Globus pallidus (tissue), 1 donor: Measurements from ENCODE around the gene ANKRD53.
"Not testable (repeated sequence)": the region's sequence is repeated elsewhere in the genome, so short reads cannot be mapped to it uniquely, and the experiment has no call there.

Experiments
- DNase-seq: peaks from one replicate; pipeline ENCODE4 v3.0.0-alpha.2; 2015; ENCODE audit warnings: low spot score

ANKRD53 gene

DNA sequence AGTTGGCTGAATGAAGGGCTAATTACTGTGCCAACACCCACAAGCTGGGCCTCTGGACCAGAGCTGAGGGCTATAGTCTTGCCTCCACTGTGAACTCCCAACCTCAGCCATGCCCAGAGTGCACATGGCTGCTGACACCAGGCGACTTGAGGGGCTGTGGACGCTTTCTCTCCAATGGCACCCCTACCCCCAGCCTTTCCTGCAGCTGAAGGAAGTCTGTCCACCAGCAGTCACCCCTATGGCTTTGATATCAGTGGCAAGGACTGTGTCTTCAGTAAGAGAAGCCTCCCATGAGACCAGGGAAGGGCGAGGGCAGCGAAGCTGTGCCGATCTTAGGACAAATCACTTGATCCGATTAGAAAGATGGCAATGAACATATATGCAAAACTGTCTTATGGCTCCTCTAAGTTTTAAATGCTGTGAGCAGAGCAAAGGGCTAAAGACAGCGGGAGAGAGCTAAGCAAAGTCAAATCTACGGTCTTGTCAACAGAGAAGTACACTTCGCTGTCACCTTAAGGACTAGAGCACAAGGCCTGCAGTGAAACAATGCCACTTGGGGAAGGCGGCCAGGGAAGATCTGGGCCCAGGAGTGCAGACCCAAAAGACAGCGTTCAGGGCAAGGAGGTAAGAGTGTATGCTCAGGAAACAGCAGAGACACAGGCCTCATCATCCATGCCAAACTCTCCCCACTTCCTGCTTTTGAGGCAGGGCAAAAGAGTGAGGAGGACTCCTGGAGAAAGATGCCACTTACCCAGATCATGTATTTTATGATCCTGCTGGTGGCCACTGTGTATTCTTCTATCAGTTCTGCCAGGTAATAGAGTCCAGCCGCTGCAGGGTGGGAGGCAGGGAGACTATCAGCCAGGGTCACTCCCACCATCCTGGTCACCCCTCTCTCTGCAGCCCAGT is 14.8 kb downstream of the ANKRD53 start:
- no peak for DNase-seq

DNA sequence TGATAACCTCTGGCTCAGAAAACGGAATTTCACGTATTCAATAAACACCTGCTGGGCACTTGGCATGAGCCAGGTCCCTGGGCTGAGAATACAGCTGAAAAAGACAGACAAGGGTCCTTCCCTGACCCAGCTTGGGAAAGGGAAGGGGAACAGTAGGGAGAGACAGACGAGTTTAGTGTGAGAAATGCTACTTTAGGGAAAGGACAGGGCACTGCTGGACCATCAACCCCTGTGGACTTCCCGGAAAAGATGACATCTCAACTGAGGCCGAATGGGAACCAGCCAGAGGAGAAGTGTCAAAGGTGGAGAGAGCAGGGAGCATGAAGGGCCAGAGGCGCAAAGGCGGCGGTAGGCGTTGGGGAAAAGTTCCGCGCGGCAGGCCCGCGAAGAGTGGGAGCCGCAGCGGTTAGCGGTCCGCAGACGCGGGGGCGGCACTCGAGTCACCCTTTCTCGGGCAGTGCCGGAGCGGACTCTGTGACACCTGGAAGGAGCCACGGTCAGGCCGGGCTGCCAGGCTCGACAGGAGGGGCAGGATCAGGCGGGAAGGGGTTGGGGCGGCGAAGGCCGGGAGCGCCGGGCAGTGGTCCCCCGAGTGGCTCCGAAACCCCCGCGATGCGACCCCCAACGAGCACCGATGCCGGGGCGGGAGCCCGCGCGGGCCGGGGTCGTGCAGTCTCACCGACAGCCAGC is 15.7 kb downstream of the ANKRD53 start:
- no peak for DNase-seq

DNA sequence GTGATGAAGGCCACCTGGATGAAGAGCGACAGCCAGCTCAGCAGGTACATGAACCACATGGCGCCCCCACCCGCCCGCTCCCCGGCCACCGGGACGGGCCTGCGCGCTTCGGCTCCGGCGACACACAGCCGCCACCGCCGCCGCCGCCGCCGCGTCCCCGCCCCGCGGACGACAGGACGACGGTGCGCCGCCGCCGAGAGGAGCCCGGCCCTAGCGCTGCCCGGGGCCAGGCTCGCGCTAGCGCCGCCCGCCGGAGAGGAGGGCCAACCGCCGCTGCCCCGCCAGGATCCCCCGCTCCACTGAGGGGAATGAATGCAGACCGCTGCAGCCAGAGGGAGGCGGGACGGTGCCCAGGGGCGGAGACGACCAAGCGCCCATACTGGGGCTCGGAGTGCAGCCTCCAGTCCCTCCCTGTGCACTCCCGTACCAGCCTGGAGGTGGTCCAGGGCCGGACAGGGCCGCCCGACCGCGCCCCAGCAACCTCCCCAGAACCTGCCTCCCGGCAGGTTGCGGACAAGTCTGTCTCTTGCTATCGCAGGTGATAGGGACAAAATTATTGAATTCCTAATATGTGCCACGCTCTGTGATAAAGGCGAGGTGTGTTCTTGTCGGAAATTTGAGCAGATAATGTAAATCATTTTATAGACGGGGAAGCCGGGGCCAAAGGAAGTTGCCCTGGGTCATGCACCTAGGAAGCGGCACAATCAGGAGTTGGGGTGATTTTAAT is 16.4 kb downstream of the ANKRD53 start, which contains the start of gene TEX261:
Gene TEX261, minus strand, starts transcription at position 175 of the 727 bp plus-strand sequence. Its CDS starts 116 bp downstream, at position 59.
- peak; percentile 81 for DNase-seq

DNA sequence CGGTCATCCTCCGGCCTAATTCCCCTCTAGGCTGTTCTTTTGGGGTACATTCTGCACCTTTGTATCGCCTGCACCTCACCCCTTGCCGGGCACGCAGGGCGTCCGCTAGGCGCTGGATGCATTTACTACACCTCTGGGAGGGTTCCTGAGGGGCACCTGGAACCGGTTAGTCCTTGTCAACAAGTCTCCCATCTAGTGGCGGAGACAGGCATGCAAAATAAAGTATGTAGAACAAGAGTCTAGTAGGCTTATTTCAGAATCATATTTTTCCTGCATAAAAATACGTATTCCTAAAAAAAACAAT is 16.9 kb downstream of the ANKRD53 start:
- no peak for DNase-seq

DNA sequence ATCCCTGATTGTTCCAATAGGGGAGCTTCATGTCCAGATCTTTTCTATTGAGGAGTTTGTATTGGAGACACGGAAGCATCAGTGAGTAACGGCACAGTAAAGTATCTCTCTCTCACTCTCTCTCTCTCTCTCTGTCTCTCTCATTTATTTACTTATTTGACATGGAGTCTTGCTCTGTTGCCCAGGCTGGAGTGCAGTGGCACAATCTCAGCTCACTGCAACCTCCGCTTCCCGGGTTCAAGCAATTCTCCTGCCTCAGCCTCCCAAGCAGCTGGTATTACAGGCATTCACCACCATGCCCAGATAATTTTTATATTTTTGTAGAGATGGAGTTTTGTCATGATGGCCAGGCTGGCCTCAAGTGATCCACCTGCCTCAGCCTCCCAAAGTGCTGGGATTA is 20.5 kb downstream of the ANKRD53 start:
- DNase-seq, result not testable (repeated sequence)

DNA sequence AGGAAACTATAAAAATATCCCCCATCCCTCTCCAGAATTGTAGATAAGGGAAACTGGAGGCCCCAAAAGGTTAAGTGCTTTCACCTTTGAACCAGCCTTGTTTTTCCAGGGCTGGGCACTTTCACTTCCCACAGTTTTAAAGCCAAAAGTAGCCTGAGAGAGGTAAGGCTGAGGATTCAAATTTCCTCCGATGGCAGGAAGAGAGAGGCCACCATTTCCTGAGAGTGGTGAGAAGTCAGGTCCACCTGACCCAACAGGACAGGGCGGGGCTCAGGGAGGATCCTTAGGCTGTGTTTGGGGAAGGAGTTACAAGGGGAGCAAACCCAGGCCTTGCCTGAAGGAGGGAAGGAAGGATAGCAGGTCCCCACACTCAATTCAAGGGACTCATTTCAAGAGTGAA is 20.9 kb downstream of the ANKRD53 start:
- DNase-seq, result no peak

DNA sequence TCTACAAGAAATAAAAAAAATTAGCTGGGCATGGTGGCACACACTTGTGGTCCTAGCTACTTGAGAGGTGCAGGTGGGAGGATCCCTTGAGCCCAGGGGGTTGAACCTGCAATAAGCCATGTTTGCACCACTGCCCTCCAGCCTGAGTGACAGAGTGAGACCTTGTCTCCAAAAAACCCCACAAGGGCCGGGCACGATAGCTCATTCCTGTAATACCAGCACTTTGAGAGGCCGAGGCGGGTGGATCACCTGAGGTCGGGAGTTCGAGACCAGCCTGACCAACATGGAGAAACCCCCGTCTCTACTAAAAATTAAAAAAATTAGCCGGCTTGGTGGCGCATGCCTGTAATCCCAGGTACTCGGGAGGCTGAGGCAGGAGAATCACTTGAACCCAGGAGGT is 21.5 kb downstream of the ANKRD53 start:
- not testable (repeated sequence) for DNase-seq

DNA sequence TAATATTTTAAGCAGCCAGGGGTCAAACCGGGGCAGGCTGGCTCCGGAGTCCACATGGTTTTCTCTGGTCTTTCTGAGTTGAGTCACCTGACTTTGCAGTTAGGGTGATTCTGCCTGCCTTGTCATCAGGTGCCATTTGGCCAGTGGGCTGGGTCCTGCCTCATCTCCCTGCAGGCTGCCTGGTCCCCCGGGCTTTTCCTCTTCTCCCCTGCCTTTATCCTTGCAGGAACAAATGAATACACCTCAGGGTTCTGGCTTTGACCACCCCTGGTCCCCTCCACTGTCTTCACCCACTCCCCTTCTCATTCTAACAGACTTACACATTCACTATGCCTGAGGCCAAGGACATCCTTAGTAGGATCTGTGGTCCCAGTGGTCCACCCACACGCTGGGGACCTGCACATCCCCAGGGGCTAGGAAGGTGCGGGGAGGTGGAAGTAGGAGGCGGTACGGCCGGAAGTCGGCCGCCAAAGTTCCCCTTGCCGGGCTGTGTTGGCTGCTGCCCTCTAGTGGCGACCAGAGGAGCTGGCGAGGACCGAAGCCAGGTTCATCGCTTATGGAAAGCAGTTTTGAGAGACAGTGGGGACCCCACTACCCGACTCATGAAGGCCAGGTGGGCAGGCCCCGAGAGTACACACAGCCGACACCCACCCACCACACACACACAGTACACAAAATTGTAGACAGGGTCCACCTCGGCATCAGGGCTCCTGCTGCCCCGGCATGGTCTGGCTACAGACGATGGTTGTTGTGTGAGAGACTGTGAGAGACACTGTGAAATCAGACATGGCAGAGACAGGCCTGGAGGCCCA is 22.6 kb downstream of the ANKRD53 start:
- peak; percentile 61 for DNase-seq

DNA sequence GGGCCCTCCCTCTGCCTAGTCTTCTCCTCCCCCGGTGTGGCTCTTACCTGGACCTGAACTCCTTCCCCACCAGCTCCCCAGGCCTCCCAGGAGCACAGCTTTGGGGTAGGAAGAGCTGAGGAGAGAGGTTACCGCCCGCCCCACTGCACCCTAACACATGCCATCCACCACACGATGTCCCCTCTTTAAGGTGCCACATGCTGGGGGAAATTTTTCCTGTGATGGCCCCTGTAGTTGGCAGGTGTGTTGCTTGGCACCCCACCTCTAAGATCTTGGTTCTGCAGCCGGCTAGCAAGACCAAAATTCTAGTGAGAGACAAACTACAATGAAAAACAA is 23.1 kb downstream of the ANKRD53 start:
- no peak for DNase-seq

DNA sequence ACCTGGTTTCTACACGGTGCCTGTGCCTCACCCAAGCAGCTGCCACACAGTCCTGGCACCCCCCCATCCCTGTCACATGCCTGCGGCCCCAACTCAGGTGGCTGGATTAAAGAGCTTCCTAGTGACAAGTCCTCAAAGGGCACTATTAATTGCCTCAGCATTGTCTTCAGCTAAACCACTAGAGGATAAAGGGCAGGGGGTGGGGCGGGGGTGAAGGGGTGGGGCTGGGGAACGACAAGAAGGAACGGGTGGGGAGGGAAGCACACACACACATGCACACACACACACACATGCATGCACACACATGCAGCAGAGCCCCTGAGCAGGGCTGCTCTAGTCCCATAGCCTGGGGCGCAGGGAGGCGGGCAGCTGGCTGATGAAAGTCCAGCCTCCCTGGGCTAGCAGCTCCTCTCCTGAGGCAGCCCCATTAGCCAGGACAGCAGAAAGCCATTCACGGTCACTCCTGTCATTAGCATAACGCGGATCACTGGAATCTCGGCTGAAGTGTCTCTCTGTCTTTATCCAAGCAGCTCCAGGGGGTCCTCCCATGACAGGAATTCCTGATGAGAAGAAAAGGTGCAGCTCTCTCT is 23.6 kb downstream of the ANKRD53 start:
- DNase-seq, result no peak

DNA sequence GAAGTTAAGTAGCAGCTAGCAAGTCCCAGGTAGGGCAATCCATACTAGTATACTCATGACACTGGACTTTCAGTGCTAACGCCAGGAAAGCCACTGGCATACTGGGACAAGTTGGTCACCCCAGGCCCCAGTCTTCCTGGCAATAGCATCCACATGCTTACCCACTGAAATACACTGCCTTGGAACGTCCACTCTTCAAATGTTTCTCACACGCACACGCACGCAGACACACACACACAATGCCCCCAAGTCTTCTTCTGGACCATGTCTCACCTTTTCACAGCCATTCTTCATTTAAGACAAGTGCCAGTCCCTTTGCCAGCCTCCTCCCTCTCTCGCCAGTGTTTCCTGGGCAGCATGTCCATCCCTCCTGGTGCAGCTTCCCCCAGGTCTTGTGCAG is 25.0 kb downstream of the ANKRD53 start:
- DNase-seq, result no peak

DNA sequence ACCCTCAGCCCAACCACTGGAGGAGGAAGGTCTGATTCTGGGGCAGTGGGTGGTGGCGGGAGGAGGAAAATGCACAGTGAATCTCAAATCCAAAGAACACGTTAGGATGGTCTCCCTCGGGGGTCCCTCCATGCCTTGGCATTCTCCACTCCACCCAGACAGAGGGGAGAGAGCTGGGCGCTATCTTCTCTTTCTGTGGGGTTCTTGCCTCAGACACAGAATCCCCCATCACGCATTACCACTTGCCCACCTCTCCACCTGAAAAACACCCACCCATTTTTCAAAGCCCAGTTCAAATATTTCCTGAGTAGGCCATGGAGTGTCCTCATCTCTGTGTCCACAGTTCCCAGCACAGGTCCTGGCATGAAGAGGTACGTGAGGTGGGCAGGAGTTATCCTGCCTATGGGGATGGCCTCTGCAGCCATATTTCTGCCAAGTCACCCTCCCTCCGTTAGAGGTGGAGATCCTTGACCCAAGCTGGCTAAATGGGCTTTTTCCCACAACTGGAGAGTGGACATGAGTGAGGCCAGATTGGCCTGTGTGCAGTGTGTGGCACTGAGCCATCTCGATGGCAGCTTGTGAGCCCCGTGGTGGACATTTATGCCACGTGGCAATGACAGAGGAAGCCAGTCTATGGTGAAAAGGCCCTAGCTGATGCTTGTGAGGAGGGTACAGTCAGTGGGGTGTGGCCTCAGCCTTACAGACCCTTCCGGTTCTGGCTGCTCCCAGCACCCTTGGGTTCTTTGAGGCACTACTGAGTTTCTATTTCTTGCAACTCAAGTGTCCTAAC is 25.7 kb downstream of the ANKRD53 start:
- no peak for DNase-seq

DNA sequence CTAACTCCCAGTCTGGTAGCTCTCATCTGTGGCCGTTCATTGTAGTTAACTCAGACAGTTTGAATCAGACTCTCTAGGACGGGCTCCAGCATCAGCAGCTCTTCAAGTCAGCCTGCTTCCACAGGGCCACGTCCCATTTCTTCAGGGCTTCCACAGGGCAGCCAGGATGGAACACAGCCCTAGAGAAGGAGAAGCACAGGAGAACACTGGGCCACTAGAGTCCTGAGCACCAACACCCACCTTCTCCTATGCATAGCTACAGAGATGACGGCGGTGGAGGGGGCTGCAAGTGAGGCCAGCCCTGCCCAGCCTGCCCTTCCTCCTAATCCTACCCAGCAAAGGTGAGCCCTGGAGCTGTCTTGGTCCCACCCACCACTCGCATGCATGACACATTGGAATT is 26.4 kb downstream of the ANKRD53 start:
- DNase-seq, result no peak

DNA sequence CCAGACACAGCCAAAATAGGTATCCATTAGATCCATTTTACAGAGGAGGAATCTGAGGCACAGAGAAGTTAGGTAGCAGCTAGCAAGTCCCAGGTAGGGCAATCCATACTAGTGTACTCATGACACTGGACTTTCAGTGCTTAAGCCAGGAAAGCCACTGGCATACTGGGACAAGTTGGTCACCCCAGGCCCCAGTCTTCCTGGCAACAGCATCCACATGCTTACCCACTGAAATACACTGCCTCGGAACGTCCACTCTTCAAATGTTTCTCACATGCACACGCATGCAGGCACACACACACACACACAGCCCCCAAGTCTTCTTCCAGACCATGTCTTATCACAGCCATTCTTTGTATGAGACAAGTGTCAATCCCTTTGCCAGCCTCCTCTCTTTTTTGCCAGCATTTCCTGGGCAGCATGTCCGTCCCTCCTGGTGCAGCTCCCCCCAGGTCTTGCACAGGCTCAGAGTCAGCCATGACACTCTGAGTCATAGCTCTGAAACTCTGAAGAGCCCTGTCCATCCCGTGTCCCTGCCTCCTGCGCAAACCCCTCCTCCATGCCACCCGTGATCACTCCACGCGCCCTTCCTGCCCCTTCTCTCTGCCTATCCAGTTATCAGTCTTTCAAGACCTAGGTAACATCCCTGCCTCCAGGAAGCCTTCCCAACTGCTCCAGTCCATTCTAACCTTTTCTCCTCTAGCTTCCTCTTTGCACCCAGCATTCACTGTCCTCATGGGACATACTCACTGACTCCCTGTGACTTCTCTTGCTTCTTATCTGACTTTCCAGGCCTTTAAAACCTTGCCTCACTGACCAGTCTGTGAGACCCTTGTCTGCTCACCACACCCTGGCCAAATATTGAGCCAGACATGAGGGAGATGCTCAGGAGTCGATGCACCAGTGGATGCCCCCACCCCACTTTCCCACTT is 27.1 kb downstream of the ANKRD53 start:
- no peak for DNase-seq

DNA sequence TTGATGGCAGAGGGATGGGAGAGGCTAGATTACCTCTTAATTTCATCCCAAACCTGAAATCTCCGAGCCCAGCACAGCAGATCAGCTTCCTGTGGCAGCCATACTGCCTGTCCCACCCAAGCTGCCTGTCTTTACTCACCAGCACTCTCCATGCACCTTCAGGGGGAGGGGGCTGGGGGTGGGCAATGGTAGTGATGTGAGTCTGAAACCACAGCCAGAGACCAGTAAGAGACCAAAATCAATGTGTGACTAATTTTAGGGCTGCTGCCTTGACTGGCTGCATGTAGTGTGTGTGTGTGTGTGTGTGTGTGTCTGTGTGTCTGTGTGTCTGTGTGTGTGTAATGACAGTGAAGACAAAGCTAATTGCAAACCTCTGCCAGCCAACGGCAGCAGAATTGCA is 27.9 kb downstream of the ANKRD53 start:
- DNase-seq, result no peak

DNA sequence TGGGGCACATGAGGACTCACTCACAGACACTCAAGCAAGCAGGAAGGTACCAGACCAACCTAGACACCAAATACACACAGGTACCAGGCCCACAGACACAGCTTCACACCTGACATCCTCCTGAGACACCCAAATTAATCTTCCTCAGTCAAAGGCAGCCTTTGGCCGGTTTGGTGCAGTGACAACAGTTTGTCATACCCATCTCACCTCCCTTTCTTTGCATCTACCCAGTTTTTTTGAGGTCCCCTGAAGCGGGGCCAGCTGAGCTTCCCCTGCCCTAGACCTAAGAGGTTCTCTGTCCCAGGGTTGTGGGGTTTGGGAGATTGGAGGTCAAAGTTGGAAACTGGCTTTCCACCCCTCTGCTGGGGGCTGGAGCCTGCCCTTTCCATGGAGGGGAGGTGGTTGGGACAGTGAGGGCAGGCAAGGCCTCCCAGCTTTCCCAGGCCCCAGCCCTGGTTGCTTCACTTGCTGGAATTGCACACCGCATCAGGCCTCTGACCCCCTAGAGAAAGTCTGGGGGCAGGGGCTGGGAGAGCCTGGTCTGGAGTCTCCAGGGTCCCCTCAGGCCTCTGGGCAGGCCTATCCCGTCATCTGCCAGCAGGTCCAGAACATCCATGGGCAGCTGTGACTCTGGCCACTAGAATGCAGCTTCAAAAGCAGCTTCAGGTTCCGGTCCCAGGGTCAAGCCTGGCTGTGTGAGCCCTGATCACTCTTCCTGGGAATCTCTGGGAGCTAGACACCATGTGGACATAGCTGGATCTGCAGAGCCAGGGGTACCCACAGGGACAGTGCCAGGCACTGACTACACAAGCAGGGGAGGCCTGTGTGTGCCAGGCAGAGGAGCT is 28.7 kb downstream of the ANKRD53 start:
- DNase-seq, result no peak

DNA sequence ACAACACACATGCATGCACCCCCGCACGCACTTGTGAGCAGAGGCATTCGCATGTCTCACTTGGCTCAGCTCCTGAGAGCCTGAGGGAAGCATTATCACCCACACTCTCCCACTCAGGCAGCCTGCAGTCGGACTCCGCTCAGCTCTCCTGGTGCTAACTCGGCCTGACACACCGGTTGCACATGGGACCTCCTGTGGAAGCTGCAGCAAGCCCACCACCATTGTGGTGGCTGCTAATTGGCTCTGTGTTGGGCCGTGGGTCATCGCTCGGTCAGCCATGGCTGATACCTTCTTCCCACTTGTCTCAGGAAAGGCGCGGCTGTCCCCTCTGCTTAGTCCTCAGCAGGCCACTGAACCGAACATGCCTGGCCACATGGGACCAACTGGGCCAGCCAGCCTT is 29.9 kb downstream of the ANKRD53 start:
- DNase-seq, result no peak

DNA sequence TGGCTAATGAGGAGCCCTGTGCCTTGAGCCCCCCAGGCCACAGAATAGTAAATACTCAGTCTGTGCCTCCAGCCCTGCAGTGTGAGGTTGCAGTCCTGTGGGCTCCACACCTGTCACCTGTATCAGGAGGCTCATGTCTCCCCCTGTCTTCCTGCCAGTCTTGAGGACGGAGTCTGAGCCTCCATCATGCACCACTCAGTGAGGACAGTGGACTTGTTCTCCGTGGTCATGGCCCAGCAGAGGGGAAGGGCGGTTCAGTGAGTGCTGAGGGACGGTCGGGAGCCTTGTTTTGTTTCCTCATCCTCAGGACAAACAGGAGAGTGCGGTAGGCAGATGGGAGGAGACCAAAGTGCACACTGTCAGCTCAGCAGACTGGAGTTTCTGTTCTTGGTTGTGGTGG is 33.4 kb downstream of the ANKRD53 start:
- not testable (repeated sequence) for DNase-seq

DNA sequence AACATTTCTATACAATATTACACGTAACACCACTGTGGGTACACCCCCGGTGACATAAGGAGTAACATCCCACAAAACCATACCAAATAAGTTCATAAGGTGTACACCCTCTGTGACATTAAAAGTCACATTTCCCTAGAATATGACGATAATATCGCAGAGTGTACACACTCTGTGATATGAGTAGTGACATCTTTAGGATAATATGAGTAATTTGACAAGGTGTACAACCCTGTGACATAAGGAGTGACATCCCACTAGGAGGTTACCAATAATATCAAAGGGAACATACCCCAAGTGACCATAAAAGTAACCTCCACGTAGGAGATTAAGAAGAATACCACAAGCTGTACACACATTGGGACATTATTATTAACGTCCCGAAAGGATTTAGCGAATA is 40.2 kb downstream of the ANKRD53 start:
- DNase-seq, result no peak
